ENCODE results near the gene SHKBP1. TPM values are rescaled to one million over a fixed set of nuclear protein-coding genes. Genes with fewer than 3 reads are reported as not detected.

The SHKBP1 gene
- total and polyA plus RNA-seq, 2 of the 8 experiments (the other 6 are each of a cell fraction or from before 2014, with no cell fraction given): 74.6 to 98.8 TPM

DNA sequence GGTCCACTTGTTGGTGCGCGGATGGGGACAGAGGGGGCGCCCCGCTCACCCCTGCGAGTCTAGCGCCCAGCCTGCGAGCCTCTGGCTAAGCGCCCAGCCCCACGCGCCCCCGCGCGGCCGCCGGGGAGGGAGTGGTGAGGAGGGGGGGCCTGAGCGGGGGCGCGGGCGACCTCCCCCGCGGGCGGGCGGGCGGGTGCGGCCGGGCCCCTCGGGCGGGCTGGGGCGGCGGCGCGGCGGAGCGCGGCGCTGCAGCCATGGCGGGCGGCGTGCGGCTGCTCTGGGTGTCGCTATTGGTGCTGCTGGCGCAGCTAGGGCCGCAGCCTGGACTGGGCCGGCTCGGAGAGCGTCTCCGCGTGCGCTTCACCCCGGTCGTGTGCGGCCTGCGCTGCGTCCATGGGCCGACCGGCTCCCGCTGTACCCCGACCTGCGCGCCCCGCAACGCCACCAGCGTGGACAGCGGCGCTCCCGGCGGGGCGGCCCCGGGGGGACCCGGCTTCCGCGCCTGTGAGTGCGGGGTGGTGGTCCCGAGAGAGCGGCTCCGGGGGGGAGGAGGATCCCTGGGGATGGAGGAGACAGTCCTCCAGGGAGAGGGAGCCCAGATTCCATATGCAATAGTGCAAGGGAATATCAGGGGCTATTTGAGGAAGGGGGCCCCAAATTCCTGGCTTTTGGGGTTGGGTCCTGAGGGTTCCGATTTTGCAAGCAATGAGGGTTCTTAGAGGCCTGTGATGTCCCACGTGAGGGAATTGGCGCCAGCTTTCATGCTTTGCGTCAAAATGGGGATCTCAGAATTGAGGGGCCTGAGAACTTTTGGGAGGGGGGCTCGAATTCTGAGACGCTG is 24.7 kb downstream of the SHKBP1 start, which contains the start of gene LTBP4:
Gene LTBP4 (plus strand): TSS at position 236 of the 841 bp plus-strand sequence. CDS start 19 bp downstream, at position 255.
- DNase-seq (ENCODE audit: low read depth in 1 of 2, low spot score in 2 of 2): no peak
- Histone ChIP-seq H3K23me2 (ENCODE audit: low read depth, low read length) (peaks cover 32% of the 10 kb centered on the region; the same call in 1 of the 2 replicates), H4K8ac (ENCODE audit: extremely low read depth, insufficient read depth, low read length) (no peak within 1 kb of the TSS), H3K27me3 (replicated peaks in 1 of 4; ENCODE audit: control insufficient read depth in 3 of 4, extremely low read depth in 1 of 4, insufficient read depth in 3 of 4, low read length in 3 of 4) (peaks cover 17 to 52% (median 47%) of the 10 kb centered on the region in 4 experiments), H2BK5ac (ENCODE audit: low read depth, low read length) (no peak within 1 kb of the TSS), H2BK15ac (ENCODE audit: low read length) (no peak within 1 kb of the TSS), H3K79me1 (ENCODE audit: low read depth, low read length) (0 out of 2 replicates have a peak, but pooled peaks cover 2% of the 10 kb centered on the region), H3K9me3 (ENCODE audit: insufficient read depth in 2 of 2, low read depth in 1 of 2, low read length in 1 of 2) (no peaks in the 10 kb centered on the region), H3K23ac (ENCODE audit: insufficient read length) (no peak within 1 kb of the TSS), H3K14ac (ENCODE audit: insufficient read length) (no peak within 1 kb of the TSS), H3K56ac (replicated peaks; ENCODE audit: insufficient read length, low read depth, low read length) (peak within 1 kb of the TSS; percentile 37), H3K27ac (ENCODE audit: low read depth, low read length) (no peak within 1 kb of the TSS), H2AK5ac (ENCODE audit: low read depth, low read length) (no peak within 1 kb of the TSS), H3K4me2 (ENCODE audit: insufficient read depth in 1 of 2, low read depth in 2 of 2, low read length in 2 of 2) (peak within 1 kb of the TSS; percentile 75 to 84), H2BK20ac (ENCODE audit: low read length) (no peak within 1 kb of the TSS), H4K20me1 (replicated peaks in 1 of 2; ENCODE audit: control insufficient read depth in 1 of 2, insufficient read depth in 2 of 2, low read length in 2 of 2) (peaks cover 7 to 8% of the 10 kb centered on the region in 2 experiments), H3K36me3 (ENCODE audit: control insufficient read depth in 2 of 4, insufficient read depth in 4 of 4, low read length in 3 of 4) (no peaks in the 10 kb centered on the region; a peak in 1 of 8 replicates), H3K79me2 (ENCODE audit: control insufficient read depth in 1 of 2, insufficient read depth in 2 of 2, low read length in 2 of 2) (no peaks in the 10 kb centered on the region), H2AFZ (ENCODE audit: low read length) (no peak within 1 kb of the TSS), H2BK12ac (ENCODE audit: low read depth, low read length) (peak within 1 kb of the TSS; percentile 50; the same call in 1 of the 2 replicates), H3K4ac (replicated peaks; ENCODE audit: insufficient read length, low read depth, low read length) (no peak within 1 kb of the TSS), H3K4me3 (ENCODE audit: extremely low read depth in 1 of 4, insufficient read depth in 2 of 4, low read depth in 3 of 4, low read length in 4 of 4) (peak within 1 kb of the TSS; percentile 39 to 66 (median 46)), H3K9ac (replicated peaks in 1 of 4; ENCODE audit: extremely low read depth in 1 of 4, low read depth in 3 of 4, low read length in 3 of 4) (peak within 1 kb of the TSS in 1 of 4 experiments; percentile 52; a peak in 1 of 7 replicates), H4K91ac (replicated peaks; ENCODE audit: insufficient read length, low read length) (no peak within 1 kb of the TSS), H3K4me1 (replicated peaks in 1 of 4; ENCODE audit: control insufficient read depth in 3 of 4, insufficient read depth in 4 of 4, low read length in 3 of 4) (peaks cover 9 to 43% (median 27%) of the 10 kb centered on the region in 4 experiments), H3K18ac (ENCODE audit: extremely low read depth, low read length) (no peak within 1 kb of the TSS; the same call in 1 of the 2 replicates), H2BK120ac (replicated peaks; ENCODE audit: low read depth, low read length) (no peak within 1 kb of the TSS), H4K5ac (ENCODE audit: insufficient read length, low read depth, low read length) (no peak within 1 kb of the TSS)
- CTCF ChIA-PET (ENCODE audit: partially characterized antibody): interaction anchor here (0.6 to 11.3 kb wide), 14 partner anchors 9 to 72 kb away, joined by 3 to 100 read pairs (median 8); no protein-coding TSS in a partner anchor
- WGBS, 2 experiments (ENCODE audit: extremely low coverage in 1 of 2, insufficient coverage in 1 of 2, insufficient read length in 1 of 2, insufficient replicate concordance in 2 of 2, low coverage in 1 of 2, low lambda C conversion rate in 2 of 2, missing lambda C conversion rate in 1 of 2): 8% methylated on average over 37 of the region's 82 CpGs; no CpG with 5 or more reads in 1 of the 2 experiments
- FAIRE-seq: no peak
- POLR2A ChIA-PET (ENCODE audit: partially characterized antibody): interaction anchor here (0.7 to 0.8 kb wide), 2 partner anchors 12 to 31 kb away, joined by 3 to 4 read pairs; no protein-coding TSS in a partner anchor
- TF ChIP-seq RFX5 (IDR thresholded peaks at IDR 0.05; ENCODE audit: borderline replicate concordance, low read depth, low read length): no peak
- TF ChIP-seq, protein P1, sequence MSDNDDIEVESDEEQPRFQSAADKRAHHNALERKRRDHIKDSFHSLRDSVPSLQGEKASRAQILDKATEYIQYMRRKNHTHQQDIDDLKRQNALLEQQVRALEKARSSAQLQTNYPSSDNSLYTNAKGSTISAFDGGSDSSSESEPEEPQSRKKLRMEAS (IDR thresholded peaks at IDR 0.05): peak; percentile 31; the same call in 1 of the 2 replicates
- TF ChIP-seq SP2 (IDR thresholded peaks at IDR 0.05; ENCODE audit: low read length): no peak
- TF ChIP-seq TAF7 (optimal IDR thresholded peaks at IDR 0.05; ENCODE audit: borderline replicate concordance, low read depth, low read length): no peak
- TF ChIP-seq ZNF274 (IDR thresholded peaks at IDR 0.05; ENCODE audit: borderline replicate concordance, extremely low read depth, low read length): no peak
- TF ChIP-seq HDAC2 (IDR thresholded peaks at IDR 0.05; ENCODE audit: borderline replicate concordance in 1 of 2, low read depth in 2 of 2, low read length in 2 of 2): no peak
- no peak for TF ChIP-seq FOSL1 (IDR thresholded peaks at IDR 0.05; ENCODE audit: insufficient read depth, low read depth, low read length)
- TF ChIP-seq TCF12 (IDR thresholded peaks at IDR 0.05; ENCODE audit: low read depth, low read length): no peak
- TF ChIP-seq YY1 (IDR thresholded peaks at IDR 0.05; ENCODE audit: low read depth, low read length): peak; percentile 12; the same call in 1 of the 2 replicates
- TF ChIP-seq SRF (IDR thresholded peaks at IDR 0.05; ENCODE audit: low read depth, low read length): no peak
- no peak for TF ChIP-seq EGR1 (IDR thresholded peaks at IDR 0.05; ENCODE audit: borderline replicate concordance, low read depth, low read length)
